CD14-positive monocyte (primary cell): ENCODE measurements around the gene PFKM. TPM values are rescaled to one million over a fixed set of nuclear protein-coding genes. Genes with fewer than 3 reads are reported as not detected.

ENCODE experiments used
- DNase-seq, 3 donors: peaks; one replicate each; pipeline ENCODE4 v3.0.0-alpha.2; 2011 to 2022
- H2AFZ ChIP-seq: 2 replicates; pipeline ENCODE4 v1.6.0; 2012; ENCODE audit warnings: mild to moderate bottlenecking, low read depth, low read length, inconsistent platforms; ENCODE audit not compliant: insufficient read depth, poor library complexity, severe bottlenecking
- H3K27ac ChIP-seq, 2 donors: 1 replicate in 1 of 2; 2 replicates in 1 of 2; pipeline ENCODE4 v1.5.1; 2012 to 2013; ENCODE audit warnings: low read length in 2 of 2, control low read depth in 1 of 2, inconsistent platforms in 1 of 2, low read depth in 1 of 2, mild to moderate bottlenecking in 1 of 2
- H3K27me3 ChIP-seq, 2 donors: one replicate each; pipeline versions ENCODE4 v1.6.0 to v1.6.1; 2011 to 2013; ENCODE audit warnings: low read length in 2 of 2; ENCODE audit not compliant: control insufficient read depth in 2 of 2, insufficient read depth in 2 of 2
- H3K36me3 ChIP-seq, 2 donors: replicated peaks in 1 of 2; 1 replicate in 1 of 2; 2 replicates in 1 of 2; pipeline versions ENCODE4 v1.5.1 to v1.6.1; 2012 to 2013; ENCODE audit warnings: low read length in 2 of 2, control low read depth in 1 of 2, inconsistent platforms in 1 of 2, mild to moderate bottlenecking in 1 of 2; ENCODE audit not compliant: insufficient read depth in 2 of 2, control insufficient read depth in 1 of 2
- H3K4me1 ChIP-seq, 2 donors: 1 replicate in 1 of 2; 2 replicates in 1 of 2; pipeline versions ENCODE4 v1.5.1 to v1.6.1; 2012 to 2013; ENCODE audit warnings: low read length in 2 of 2, control low read depth in 1 of 2, inconsistent platforms in 1 of 2, mild to moderate bottlenecking in 1 of 2, moderate library complexity in 1 of 2; ENCODE audit not compliant: insufficient read depth in 2 of 2, control insufficient read depth in 1 of 2
- H3K4me2 ChIP-seq: replicated peaks from 2 replicates; pipeline ENCODE3; 2012; ENCODE audit warnings: low read length, moderate library complexity, mild to moderate bottlenecking; ENCODE audit not compliant: poor library complexity, severe bottlenecking; ENCODE audit errors: extremely low read depth
- H3K4me3 ChIP-seq, 3 experiments: fragments of 200-600 bp in 1 of 3; sonication (generic) in 1 of 3; replicated peaks in 1 of 3; 1 replicate in 2 of 3; 2 replicates in 1 of 3; pipeline ENCODE4 v1.5.1; 2011 to 2013; ENCODE audit warnings: low read length in 3 of 3, mild to moderate bottlenecking in 3 of 3, control low read depth in 2 of 3, low read depth in 2 of 3, inconsistent platforms in 1 of 3, moderate library complexity in 1 of 3
- H3K79me2 ChIP-seq: 2 replicates; pipeline ENCODE4 v1.6.0; 2012; ENCODE audit warnings: mild to moderate bottlenecking, control low read depth, inconsistent platforms, low read length, moderate library complexity; ENCODE audit not compliant: insufficient read depth
- H3K9ac ChIP-seq: 2 replicates; pipeline ENCODE4 v1.6.0; 2017; ENCODE audit warnings: low read length, mild to moderate bottlenecking; ENCODE audit not compliant: insufficient read depth, poor library complexity, severe bottlenecking
- H3K9me3 ChIP-seq, 2 donors: replicated peaks in 1 of 2; 1 replicate in 1 of 2; 2 replicates in 1 of 2; pipeline versions ENCODE4 v1.5.1 to v1.6.1; 2012 to 2013; ENCODE audit warnings: low read length in 2 of 2, control low read depth in 1 of 2; ENCODE audit not compliant: control insufficient read depth in 1 of 2, insufficient read depth in 1 of 2
- H4K20me1 ChIP-seq: 2 replicates; pipeline ENCODE4 v1.6.0; 2012; ENCODE audit warnings: mild to moderate bottlenecking, low read length, control low read depth, moderate library complexity; ENCODE audit not compliant: insufficient read depth
- H3K27ac Mint-ChIP-seq, 7 donors: one replicate each; pipeline ENCODE4 v1.8.0; 2020; ENCODE audit warnings: mild to moderate bottlenecking in 7 of 7, mixed read lengths in 7 of 7, moderate library complexity in 6 of 7, inconsistent platforms in 2 of 7
- H3K27me3 Mint-ChIP-seq, 3 donors: one replicate each; pipeline ENCODE4 v1.8.0; 2021 to 2022; ENCODE audit warnings: low read depth in 3 of 3, mild to moderate bottlenecking in 3 of 3, mixed read lengths in 3 of 3, moderate library complexity in 3 of 3, inconsistent platforms in 1 of 3
- H3K36me3 Mint-ChIP-seq, 2 donors: one replicate each; pipeline ENCODE4 v1.8.0; 2020; ENCODE audit warnings: mixed read lengths in 2 of 2, inconsistent platforms in 1 of 2, mild to moderate bottlenecking in 1 of 2
- H3K4me1 Mint-ChIP-seq: one replicate; pipeline ENCODE4 v1.8.0; 2020; ENCODE audit warnings: mild to moderate bottlenecking, mixed read lengths
- H3K4me3 Mint-ChIP-seq, 2 donors: one replicate each; pipeline ENCODE4 v1.8.0; 2020; ENCODE audit warnings: mild to moderate bottlenecking in 2 of 2, mixed read lengths in 2 of 2, moderate library complexity in 1 of 2
- H3K9me3 Mint-ChIP-seq, 7 donors: one replicate each; pipeline ENCODE4 v1.8.0; 2020 to 2022; ENCODE audit warnings: mixed read lengths in 7 of 7, mild to moderate bottlenecking in 6 of 7, moderate library complexity in 6 of 7, inconsistent platforms in 2 of 7
- CTCF ChIP-seq: fragments of 200-600 bp; IDR thresholded peaks from one replicate; pipeline ENCODE4 v1.8.0; 2022; ENCODE audit warnings: antibody characterized with exemption, mild to moderate bottlenecking
- WGBS: methylation state at CpG from one replicate; pipeline ENCODE4 v1.1.5; 2013; ENCODE audit warnings: missing lambda C conversion rate; ENCODE audit not compliant: insufficient coverage; 5-methylcytosine and 5-hydroxymethylcytosine counted together
- intact Hi-C, 2 donors: fragments of 100-400 bp; cut with micrococcal nuclease; formaldehyde crosslinking; loops; one replicate each; pipeline versions ENCODE4 v1.15.0 to v1.15.1; 2023
- polyA plus RNA-seq, 3 donors: library from polyadenylated mRNA; depleted of rRNA in 1 of 3; unstranded in 2 of 3; stranded (reverse) in 1 of 3; fragments of 300-500 nt in 2 of 3; fragments of >200 nt in 1 of 3; fragmentation: Illumina TruSeq in 2 of 3; gene quantifications; 1 replicate in 2 of 3; 2 replicates in 1 of 3; pipeline ENCODE4 v1.2.3, GENCODE V29; 2012 to 2021

PFKM gene
- polyA plus RNA-seq, 3 donors: 2.8 to 8.4 (median 3.0) TPM

GRCh38 chr12:48169011-48169410 lies 49.8 kb downstream of the PFKM start:
- no peak overlapping the region for H3K4me3 ChIP-seq
- TF ChIP-seq CTCF: no peak
- no peaks in the 10 kb centered on the region for H3K36me3 ChIP-seq
- no peak for DNase-seq
- no peaks in the 10 kb centered on the region for H3K9me3 ChIP-seq
- Mint-ChIP-seq H3K4me3 (no peak overlapping the region), H3K27ac (no peak overlapping the region), H3K36me3 (no peaks in the 10 kb centered on the region), H3K9me3 (no peaks in the 10 kb centered on the region), H3K27me3 (peaks cover 0 to 6% (median 4%) of the 10 kb centered on the region in 3 donors), H3K4me1 (no peaks in the 10 kb centered on the region)
- H4K20me1 ChIP-seq: no peaks in the 10 kb centered on the region
- no peaks in the 10 kb centered on the region for H3K4me1 ChIP-seq
- no peak overlapping the region for H3K4me2 ChIP-seq
- no peaks in the 10 kb centered on the region for H3K79me2 ChIP-seq
- WGBS: 97% methylated on average over 19 of the region's 19 CpGs
- H2AFZ ChIP-seq: no peak overlapping the region
- H3K9ac ChIP-seq: no peak overlapping the region
- H3K27ac ChIP-seq: no peak overlapping the region
- H3K27me3 ChIP-seq: no peaks in the 10 kb centered on the region
- intact Hi-C loops: no loop called here

GRCh38 chr12:48175613-48176416 lies 56.7 kb downstream of the PFKM start:
- Histone ChIP-seq H3K27ac (no peak overlapping the region), H3K4me2 (no peak overlapping the region), H3K4me3 (no peak overlapping the region), H3K9me3 (no peaks in the 10 kb centered on the region), H3K79me2 (no peaks in the 10 kb centered on the region), H3K27me3 (peaks cover 4 to 18% of the 10 kb centered on the region in 2 donors), H3K4me1 (no peaks in the 10 kb centered on the region), H3K9ac (no peak overlapping the region), H4K20me1 (no peaks in the 10 kb centered on the region), H3K36me3 (no peaks in the 10 kb centered on the region), H2AFZ (peak overlapping the region; percentile 59)
- Mint-ChIP-seq H3K4me1 (peaks cover 6% of the 10 kb centered on the region), H3K4me3 (no peak overlapping the region), H3K27me3 (peaks cover 10 to 17% (median 11%) of the 10 kb centered on the region in 3 donors), H3K36me3 (no peaks in the 10 kb centered on the region), H3K9me3 (no peaks in the 10 kb centered on the region), H3K27ac (no peak overlapping the region)
- intact Hi-C loops: no loop called here
- WGBS: 0% methylated on average over 1 of the region's 3 CpGs
- DNase-seq: no peak
- TF ChIP-seq CTCF: no peak
